HG02610 (cell line): ENCODE results near the gene PSME3IP1.

Experiments
- ATAC-seq: cut with Tn5 transposase; IDR thresholded peaks from one replicate; pipeline ENCODE4 v1.9.1; 2021; ENCODE audit warnings: mild to moderate bottlenecking, moderate library complexity; ENCODE audit not compliant: unreplicated experiment

PSME3IP1 gene

DNA sequence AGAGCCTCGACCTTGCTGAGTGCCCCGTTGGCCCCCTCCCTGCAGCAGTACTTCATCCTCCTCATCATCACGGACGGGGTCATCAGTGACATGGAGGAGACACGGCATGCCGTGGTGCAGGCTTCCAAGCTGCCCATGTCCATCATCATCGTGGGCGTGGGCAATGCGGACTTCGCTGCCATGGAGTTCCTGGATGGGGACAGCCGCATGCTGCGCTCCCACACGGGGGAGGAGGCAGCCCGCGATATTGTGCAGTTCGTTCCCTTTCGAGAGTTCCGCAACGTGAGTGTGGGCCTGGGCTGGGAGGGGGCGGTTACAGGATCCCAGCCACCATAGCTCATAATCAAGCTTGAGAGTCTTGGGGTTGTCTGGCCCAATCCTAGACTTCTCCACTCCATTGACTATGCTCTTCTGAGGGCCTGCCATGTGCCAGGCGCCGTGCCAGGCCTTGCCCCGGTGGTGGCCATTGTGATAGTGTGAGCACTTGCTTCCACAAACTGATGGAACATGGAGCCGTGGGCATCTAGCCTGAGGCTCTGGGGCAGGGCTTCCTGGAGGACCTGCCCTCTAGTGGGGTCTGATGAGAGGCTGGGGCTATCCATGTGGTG lies 39.7 kb downstream of the PSME3IP1 start:
- ATAC-seq, result no peak

DNA sequence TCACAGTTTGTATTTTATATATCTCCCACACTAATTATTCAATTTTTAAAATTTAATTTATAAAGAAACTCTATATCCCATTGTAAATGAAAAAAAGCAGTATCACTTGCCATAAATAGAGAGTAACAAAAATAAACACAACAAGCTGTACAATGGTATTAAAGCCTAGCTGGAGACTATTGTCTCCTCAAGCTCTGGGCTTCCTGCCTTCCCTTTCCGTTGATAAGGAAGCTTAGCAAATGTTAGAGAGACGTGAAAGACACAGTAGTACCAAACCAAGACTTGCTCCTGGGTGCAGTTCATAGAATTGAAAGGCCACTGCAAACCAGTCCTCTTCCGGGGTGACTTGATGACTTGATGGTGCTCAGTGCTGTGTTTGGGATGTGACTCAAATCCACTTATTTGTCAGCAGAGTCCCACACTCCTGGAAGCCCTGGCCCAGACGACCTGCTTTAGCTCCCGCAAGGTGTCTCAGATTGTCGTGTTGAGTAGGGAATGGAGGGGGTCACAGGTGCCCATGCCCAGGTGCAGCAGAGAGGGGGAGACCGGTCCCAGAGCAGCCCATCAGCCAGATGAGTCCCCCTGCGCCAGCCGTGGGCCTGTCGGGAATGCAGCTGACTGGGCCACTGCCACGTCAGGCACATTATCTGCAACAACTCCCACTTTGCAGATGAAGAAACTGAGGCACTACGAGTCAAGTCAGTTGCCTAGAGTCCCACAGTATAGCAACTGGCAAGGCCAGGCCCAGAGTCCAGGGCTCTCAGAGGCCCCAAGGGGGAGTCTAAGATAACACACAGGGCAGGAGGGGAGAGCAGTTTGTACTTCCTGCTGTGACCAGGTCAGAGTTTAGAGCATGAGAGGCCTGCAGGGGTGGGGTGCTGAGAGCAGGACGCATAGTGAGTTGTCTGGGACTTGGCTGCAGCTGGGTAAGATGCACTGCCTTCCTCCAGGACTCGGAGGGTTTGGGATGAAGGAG lies 40.5 kb downstream of the PSME3IP1 start:
- no peak for ATAC-seq

- no peak for ATAC-seq
Observed at GRCh38 chr16:57144027-57144426, 41.8 kb downstream of the PSME3IP1 start.

DNA sequence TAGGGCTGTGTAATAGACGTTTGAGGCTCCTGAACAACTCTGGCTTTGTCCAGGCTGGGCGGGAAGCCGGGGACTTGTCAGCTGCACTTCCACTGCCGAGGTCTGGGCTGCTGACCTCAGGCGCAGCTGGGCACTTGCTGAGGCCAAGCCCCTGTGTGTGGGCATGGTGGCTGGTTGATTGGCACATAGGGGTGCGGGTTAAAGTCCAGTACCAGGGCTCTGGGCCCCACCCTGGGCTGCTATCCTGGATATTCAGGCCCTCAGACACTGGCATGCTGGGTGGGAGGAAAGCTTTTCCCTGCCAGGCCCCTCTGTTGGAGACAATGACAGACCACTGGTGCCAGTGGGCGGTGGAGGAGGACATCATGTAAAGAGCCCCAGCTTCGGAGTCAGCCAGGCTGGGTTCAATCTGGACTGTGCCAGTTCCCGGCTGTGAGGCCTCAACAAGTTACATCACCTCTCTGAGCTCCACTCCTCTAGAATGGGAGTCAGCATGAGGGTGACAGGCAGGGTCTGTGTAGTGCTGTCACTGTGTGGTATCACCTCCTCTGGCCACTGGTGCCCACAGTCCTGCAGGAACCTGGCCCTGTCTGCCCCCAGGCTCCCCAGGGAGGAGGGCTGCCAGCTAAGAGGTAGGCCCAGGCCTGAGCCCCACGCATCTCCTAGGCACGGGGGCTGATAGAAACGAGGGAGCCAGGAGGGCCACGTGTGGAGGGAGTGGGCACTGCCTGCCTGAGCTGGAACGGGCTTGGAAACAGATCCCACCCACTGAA lies 42.5 kb downstream of the PSME3IP1 start:
- ATAC-seq, result no peak

- ATAC-seq, result no peak
Observed at GRCh38 chr16:57141822-57142631, 43.8 kb downstream of the PSME3IP1 start.

DNA sequence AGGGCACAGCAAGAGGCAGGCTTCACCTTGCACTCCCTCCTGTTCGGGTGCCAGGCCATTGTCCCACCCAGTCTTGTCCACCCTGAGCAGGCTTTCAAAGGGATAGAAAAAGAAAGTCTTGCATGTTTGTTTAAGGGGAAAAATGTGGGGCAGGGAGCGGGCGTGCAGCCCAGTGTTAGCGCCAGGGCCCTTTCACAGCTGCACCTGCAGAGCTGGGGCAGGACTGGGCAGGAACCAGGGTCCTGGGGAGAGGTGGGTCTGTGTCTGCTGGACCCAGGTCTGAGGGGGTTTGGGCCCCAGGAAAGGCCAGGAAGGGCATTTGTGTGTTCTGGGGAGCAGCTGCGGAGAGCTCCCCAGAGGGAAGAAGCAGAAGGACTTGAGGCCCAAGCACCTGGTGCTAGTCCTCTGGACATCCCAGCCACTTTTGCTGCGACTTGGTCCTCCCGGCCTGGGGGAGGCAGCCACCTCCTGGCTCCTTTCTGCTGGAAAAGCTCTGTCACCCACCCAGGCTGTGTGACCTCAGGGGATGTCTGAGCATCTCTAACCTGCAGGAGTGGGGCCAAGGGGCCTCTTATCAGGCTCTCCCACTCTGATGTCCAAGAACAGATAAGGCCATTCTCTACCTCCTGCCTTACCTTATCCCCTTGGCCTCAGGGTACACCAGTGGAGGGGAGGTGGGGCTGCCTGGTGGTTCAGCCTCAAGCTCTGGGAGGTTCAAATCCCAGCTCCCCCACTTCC lies 44.7 kb downstream of the PSME3IP1 start:
- no peak for ATAC-seq

- no peak for ATAC-seq
Observed at GRCh38 chr16:57138281-57138935, 47.4 kb downstream of the PSME3IP1 start.

- no peak for ATAC-seq
Observed at GRCh38 chr16:57137566-57138273, 48.1 kb downstream of the PSME3IP1 start.

- no peak for ATAC-seq
Observed at GRCh38 chr16:57137043-57137442, 48.8 kb downstream of the PSME3IP1 start.

DNA sequence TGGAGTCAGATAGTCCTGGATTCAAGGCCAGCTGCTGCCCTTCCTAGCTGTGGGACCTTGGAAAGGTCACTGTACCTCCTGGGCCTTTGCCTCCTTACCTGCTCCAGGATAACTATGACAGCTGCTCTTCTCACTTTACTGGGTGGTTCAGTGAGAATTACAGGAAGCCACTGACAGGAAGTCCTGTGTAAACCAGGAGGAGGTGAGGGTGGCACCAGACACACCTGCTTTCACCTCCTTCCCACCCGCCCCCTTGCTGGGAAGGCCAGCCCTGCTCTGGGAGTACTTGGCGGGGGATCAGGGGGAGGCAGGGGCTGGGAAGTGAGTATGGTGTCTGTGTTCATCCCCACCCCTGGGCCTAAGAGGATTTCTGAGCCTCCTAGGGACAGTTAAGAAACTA lies 50.9 kb downstream of the PSME3IP1 start:
- no peak for ATAC-seq

- no peak for ATAC-seq
Observed at GRCh38 chr16:57133886-57134285, 52.0 kb downstream of the PSME3IP1 start.

GRCh38 chr16:57133031-57133430 lies 52.8 kb downstream of the PSME3IP1 start:
- ATAC-seq, result no peak

GRCh38 chr16:57132470-57132869 lies 53.4 kb downstream of the PSME3IP1 start:
- no peak for ATAC-seq

DNA sequence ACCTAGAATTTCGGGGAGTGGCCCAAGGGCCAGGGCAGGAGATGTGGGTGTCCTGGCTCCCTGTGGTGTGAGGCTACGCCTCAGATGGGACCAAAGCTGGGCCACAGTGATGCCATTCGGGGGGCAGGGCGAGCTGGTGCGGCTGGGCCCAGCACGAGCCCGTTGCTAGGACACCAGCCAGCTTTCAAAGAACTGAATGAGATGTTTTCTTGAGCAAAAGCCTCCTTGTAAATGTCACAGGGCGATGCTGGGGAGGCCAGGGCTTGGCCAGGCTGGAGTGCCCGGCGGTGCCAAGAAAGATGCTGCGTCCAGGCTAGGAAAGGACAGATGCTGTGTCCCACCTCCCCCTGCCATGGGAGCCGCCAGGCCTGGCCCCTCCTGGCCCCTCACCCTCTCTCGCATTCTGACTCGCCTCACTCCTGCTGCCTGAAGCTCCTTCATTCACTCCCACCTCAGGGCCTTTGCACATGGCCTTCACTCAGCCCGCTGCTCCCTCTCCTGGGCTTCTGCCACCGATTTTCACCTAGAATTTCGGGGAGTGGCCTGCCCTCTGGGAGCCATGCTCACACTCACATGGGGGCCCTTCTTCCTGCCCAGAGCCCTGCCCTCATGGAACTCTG lies 54.4 kb downstream of the PSME3IP1 start:
- ATAC-seq, result no peak

- ATAC-seq, result no peak
Observed at GRCh38 chr16:57130950-57131321, 54.9 kb downstream of the PSME3IP1 start.

- ATAC-seq, result peak; percentile 52
Observed at GRCh38 chr16:57128771-57129389, 57.0 kb downstream of the PSME3IP1 start.

GRCh38 chr16:57127836-57128235 lies 58.0 kb downstream of the PSME3IP1 start:
- ATAC-seq, result no peak
